Adrenal gland (tissue), 12 donors: ENCODE measurements around the gene PTGES2. TPM values are rescaled to one million over a fixed set of nuclear protein-coding genes. Genes with fewer than 3 reads are reported as not detected.

Experiments used
- DNase-seq, 7 donors: peaks; one replicate each; pipeline ENCODE4 v3.0.0-alpha.2; 2019 to 2020
- H3K27ac ChIP-seq, 5 donors: fragments of 200-600 bp; sonication (generic) in 4 of 5; 1 replicate in 3 of 5; 2 replicates in 2 of 5; pipeline versions ENCODE4 v1.5.1 to v1.8.0; 2016 to 2020; ENCODE audit warnings: mild to moderate bottlenecking in 1 of 5
- H3K27me3 ChIP-seq: fragments of 200-600 bp; 2 replicates; pipeline ENCODE4 v1.8.0; 2021
- H3K36me3 ChIP-seq, 2 donors: fragments of 200-600 bp; replicated peaks in 1 of 2; 1 replicate in 1 of 2; 2 replicates in 1 of 2; pipeline versions ENCODE4 v1.5.1 to v1.8.0; 2018 to 2022
- H3K4me1 ChIP-seq, 2 donors: fragments of 200-600 bp; replicated peaks in 1 of 2; 1 replicate in 1 of 2; 2 replicates in 1 of 2; pipeline versions ENCODE4 v1.5.1 to v1.8.0; 2018 to 2021
- H3K4me3 ChIP-seq, 4 donors: fragments of 200-600 bp; sonication (generic) in 3 of 4; one replicate each; pipeline ENCODE4 v1.5.1; 2016 to 2018
- H3K9me3 ChIP-seq, 3 donors: fragments of 200-600 bp; sonication (generic) in 1 of 3; replicated peaks in 1 of 3; 1 replicate in 2 of 3; 2 replicates in 1 of 3; pipeline versions ENCODE4 v1.5.1 to v1.8.0; 2016 to 2021
- CTCF ChIP-seq, 6 experiments: fragments of 450-650 bp in 4 of 6; fragments of 200-600 bp in 2 of 6; sonication (generic) in 1 of 6; IDR thresholded peaks; 1 replicate in 5 of 6; 2 replicates in 1 of 6; pipeline versions ENCODE4 v1.5.1 to v1.8.0; 2016 to 2021; ENCODE audit warnings: antibody characterized with exemption in 6 of 6, mild to moderate bottlenecking in 2 of 6, moderate library complexity in 1 of 6
- POLR2A ChIP-seq, 2 donors: fragments of 450-650 bp; IDR thresholded peaks; one replicate each; pipeline ENCODE4 v1.6.1; 2017; ENCODE audit warnings: antibody characterized with exemption in 2 of 2, mild to moderate bottlenecking in 2 of 2, moderate library complexity in 1 of 2
- WGBS, 4 donors: extraction: QIAGEN DNeasy Blood & Tissue Kit in 2 of 4; methylation state at CpG; one replicate each; pipeline versions ENCODE4 v1.1.5 to v1.1.7; 2013 to 2017; 5-methylcytosine and 5-hydroxymethylcytosine counted together
- intact Hi-C, 2 donors: fragments of 100-400 bp; cut with DNase I; formaldehyde crosslinking; loops; one replicate each; pipeline versions ENCODE4 v1.14.1 to v1.15.0; 2022 to 2023
- polyA plus RNA-seq, 3 donors: library from polyadenylated mRNA; stranded (reverse); fragments of 200-250 nt in 2 of 3; fragments of 350-450 nt in 1 of 3; fragmentation: Illumina TruSeq in 1 of 3; extraction: RNeasy Lipid Tissue Mini Kit (QIAGEN cat#74804) in 1 of 3; gene quantifications; one replicate each; pipeline ENCODE4 v1.2.3, GENCODE V29; 2013 to 2014
- total RNA-seq, 9 donors: library from RNA; depleted of rRNA in 4 of 9; stranded (reverse); fragments of >200 nt in 4 of 9; fragments of 120-200 nt in 1 of 9; fragmentation: NEBNext Ultra II Directional in 1 of 9; extraction: Animal tissue kit (Norgen Biotek cat#: 25700) in 1 of 9; gene quantifications; one replicate each; pipeline versions ENCODE4 v1.1.0 to v1.2.4, GENCODE V29; 2013 to 2023
- donor health status: healthy with polysubstance abuse.
- donor health status: Bipolar disorder and iron deficiency.
- donor health status: DM: yes; HTN: yes; CAD: no.
- donor health status: DM: no; HTN: no; CAD: no.
- donor health status: DM: no; HTN: no; CAD: no.
- donor health status: DM: yes; HTN: yes; CAD: no.

The PTGES2 gene
- total and polyA plus RNA-seq, 12 donors, result 64.8 to 147 (median 98.4) TPM

GRCh38 chr9:128144239-128145181 is 17.0 kb upstream of the PTGES2 start:
- no peaks in the 10 kb centered on the region for H3K9me3 ChIP-seq
- H3K27ac ChIP-seq, result no peak overlapping the region
- peak in 1 of 7 donors; percentile 13 for DNase-seq
- no peak overlapping the region for H3K4me3 ChIP-seq
- 78 to 87% (median 84%) methylated on average over 9 to 22 of the region's 22 CpGs for WGBS, 4 donors
- TF ChIP-seq POLR2A (IDR thresholded peaks at IDR 0.05) (no peak), CTCF (IDR thresholded peaks at IDR 0.05) (no peak)
- intact Hi-C loops, result no loop called here
- H3K27me3 ChIP-seq, result no peaks in the 10 kb centered on the region
- peaks cover 0 to 9% of the 10 kb centered on the region in 2 donors for H3K4me1 ChIP-seq
- no peaks in the 10 kb centered on the region for H3K36me3 ChIP-seq

DNA sequence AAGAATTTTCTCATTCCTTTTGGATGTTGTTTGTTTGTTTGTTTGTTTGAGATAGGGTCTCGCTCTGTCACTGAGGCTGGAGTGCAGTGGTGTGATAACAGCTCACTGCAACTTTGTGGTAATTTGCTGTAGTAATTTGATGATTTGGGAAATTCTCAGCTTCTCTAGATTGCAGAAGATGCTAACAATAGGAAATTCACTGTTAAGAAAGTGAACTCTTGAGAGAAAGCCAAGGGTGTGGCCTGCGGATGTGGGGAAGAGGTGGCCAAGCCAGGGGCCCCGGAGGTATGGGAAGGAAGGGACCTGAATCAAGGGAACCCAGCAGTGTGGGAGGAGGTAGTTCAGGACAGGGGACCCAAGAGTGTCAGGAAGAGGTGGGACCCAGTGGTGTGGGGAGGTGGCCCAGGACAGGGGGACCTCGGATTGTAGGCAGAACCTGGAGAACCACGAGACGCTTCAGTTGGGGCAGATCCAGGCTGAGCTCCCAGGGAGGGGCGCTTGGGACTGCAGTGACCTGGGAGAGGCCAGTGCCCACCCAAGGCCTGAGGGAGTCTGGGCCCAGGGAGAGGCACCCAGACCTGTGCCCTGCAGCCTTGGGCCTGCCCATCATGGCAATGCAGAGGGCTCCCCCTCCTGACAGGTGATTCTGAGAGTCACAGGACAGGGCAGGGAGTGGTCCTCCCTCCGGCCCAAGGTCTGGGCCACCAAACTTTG is 16.2 kb upstream of the PTGES2 start:
- intact Hi-C loops, result no loop called here
- Histone ChIP-seq H3K27ac (no peak overlapping the region), H3K27me3 (no peaks in the 10 kb centered on the region), H3K4me1 (peaks cover 0 to 1% of the 10 kb centered on the region in 2 donors), H3K36me3 (no peaks in the 10 kb centered on the region), H3K4me3 (no peak overlapping the region), H3K9me3 (no peaks in the 10 kb centered on the region)
- peak in 1 of 7 donors; percentile 11 for DNase-seq
- 71 to 78% (median 74%) methylated on average over 7 to 8 of the region's 8 CpGs for WGBS, 4 donors
- no peak for TF ChIP-seq POLR2A (IDR thresholded peaks at IDR 0.05)
- no peak for TF ChIP-seq CTCF (IDR thresholded peaks at IDR 0.05)

GRCh38 chr9:128142596-128142995 is 15.1 kb upstream of the PTGES2 start:
- no peaks in the 10 kb centered on the region for H3K27me3 ChIP-seq
- H3K36me3 ChIP-seq, result no peaks in the 10 kb centered on the region
- no peak overlapping the region for H3K4me3 ChIP-seq
- no peak for DNase-seq
- TF ChIP-seq POLR2A (IDR thresholded peaks at IDR 0.05) (no peak), CTCF (IDR thresholded peaks at IDR 0.05) (no peak)
- no peaks in the 10 kb centered on the region for H3K9me3 ChIP-seq
- intact Hi-C loops, result no loop called here
- H3K27ac ChIP-seq, result no peak overlapping the region
- no peaks in the 10 kb centered on the region for H3K4me1 ChIP-seq
- WGBS, 4 donors, result 85 to 100% (median 93%) methylated on average over 2 of the region's 2 CpGs

DNA sequence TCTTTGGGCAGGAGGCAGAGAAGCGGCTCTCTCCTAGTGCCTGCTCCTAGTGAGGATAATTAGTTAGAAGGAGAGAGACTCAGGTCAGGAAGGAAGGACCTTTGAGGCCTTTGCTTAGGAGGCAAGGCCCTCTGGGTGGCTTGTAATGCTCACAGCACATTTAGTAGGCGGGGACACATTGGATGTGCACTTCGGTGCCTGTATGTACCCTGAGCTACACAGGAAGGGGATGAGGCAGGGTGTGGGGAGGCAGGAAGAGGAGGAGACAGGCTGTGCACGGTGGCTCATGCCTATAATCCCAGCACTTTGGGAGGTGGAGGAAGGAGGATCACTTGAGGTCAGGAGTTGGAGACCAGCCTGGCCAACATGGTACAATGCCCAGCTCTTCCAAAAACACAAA is 14.5 kb upstream of the PTGES2 start:
- intact Hi-C loops, result no loop called here
- no peak for TF ChIP-seq POLR2A (IDR thresholded peaks at IDR 0.05)
- no peak for TF ChIP-seq CTCF (IDR thresholded peaks at IDR 0.05)
- Histone ChIP-seq H3K27me3 (no peaks in the 10 kb centered on the region), H3K4me1 (no peaks in the 10 kb centered on the region), H3K9me3 (no peaks in the 10 kb centered on the region), H3K36me3 (no peaks in the 10 kb centered on the region), H3K27ac (no peak overlapping the region), H3K4me3 (no peak overlapping the region)
- 63 to 82% (median 67%) methylated on average over 4 of the region's 4 CpGs for WGBS, 4 donors
- DNase-seq, result peak in 1 of 7 donors; percentile 19
